ENCODE measurements around the gene CCDC148.

The CCDC148 gene

DNA sequence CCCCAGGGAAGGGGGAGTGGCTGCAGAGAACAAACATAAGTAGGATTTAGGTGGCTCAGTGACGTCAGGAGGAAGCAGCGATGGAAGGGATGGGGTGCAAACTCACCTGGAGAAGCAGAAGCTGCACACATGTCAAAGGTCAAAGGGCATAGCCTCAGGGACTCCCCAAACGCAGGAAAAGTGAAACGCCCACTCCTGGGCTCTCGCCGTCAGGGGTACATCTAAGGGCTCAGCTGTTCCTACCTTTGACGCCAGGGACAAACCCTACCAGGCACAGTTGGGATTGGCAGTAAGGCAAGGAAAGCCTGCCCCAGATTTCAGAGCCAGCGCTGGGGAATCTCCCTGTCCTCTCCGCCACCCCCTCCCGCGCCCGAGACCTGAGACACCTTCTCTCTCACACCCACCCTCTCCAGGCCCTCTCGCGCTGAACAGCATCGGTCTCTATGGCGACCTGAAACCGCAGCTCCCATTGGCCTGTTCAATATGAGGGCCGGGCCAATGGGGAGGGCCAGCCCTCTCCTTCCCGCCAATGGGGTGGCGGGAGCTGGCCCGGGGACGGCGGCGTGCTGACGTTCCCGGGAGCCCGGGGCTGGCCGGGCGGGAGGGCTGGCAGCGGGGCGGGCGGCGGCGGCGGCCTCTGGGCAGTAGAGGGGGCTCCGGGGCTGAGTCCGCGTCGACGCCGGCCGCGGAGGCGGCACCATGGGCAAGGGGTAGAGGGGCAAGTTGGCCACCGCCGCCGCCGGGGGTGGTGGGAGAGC is at the start of gene CCDC148, which contains the start of gene PKP4:
Gene CCDC148, minus strand, starts transcription at position 445 of the 758 bp plus-strand sequence. Its CDS starts 314 bp downstream, at position 131.
Gene PKP4, plus strand, starts transcription at position 644 of the 758 bp plus-strand sequence. CDS start 76,233 bp downstream, outside the sequence.
- peak; percentile 36 for DNase-seq

DNA sequence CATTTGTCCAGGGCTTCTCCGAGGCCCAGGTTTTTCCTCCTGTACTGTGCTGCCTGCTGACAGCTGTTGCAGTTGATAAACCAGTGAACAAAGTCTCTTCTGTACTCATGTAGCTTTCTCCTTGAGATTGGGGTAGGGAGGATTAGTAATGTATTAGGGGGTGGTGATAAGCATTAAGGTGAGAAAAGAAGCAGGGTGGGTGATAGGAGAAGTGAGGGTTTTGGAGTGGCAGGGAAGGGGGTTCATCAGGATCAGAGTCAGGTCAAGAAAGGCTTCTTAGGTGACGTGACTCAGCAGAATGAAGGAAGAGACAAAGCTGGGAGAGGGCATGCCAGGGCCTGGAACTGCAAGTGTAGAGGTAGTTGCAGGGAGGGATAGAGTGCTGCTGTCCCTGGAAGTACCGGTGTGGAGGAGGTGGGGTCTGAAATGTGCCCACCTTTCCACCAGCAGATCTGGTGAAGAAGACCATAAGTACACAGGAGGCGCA is 48.9 kb upstream of the CCDC148 start:
- DNase-seq, result no peak

GRCh38 chr2:158504088-158504487 is 47.5 kb upstream of the CCDC148 start:
- DNase-seq, result no peak

- no peak for DNase-seq
Observed at GRCh38 chr2:158502974-158503373, 46.4 kb upstream of the CCDC148 start.

- no peak for DNase-seq
Observed at GRCh38 chr2:158501301-158501700, 44.7 kb upstream of the CCDC148 start.

GRCh38 chr2:158500333-158500732 is 43.8 kb upstream of the CCDC148 start:
- no peak for DNase-seq

GRCh38 chr2:158499383-158499782 is 42.8 kb upstream of the CCDC148 start:
- no peak for DNase-seq

DNA sequence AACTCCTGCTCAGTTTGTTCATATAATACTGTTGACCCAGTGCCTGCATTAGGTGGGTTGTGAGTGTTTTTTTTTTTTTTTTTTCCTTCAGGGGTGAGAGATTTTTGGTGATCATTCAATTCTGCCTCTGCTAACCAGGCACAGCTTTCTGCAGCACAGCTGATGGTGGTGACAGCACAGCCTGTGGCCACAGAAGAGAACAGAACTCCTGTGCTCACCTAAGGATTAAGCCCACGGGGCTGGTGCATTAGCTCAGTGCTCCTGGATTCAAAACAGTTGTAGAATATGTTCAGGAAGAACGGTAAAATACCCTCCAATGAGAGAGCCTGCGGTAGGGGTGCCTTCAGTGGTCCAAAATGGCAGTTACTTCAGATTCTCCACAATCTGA is 42.2 kb upstream of the CCDC148 start:
- no peak for DNase-seq

- DNase-seq, result no peak
Observed at GRCh38 chr2:158498043-158498748, 41.6 kb upstream of the CCDC148 start.

- DNase-seq, result no peak
Observed at GRCh38 chr2:158497486-158497885, 40.9 kb upstream of the CCDC148 start.

- DNase-seq, result no peak
Observed at GRCh38 chr2:158496986-158497385, 40.4 kb upstream of the CCDC148 start.

GRCh38 chr2:158495175-158495574 is 38.6 kb upstream of the CCDC148 start:
- no peak for DNase-seq

GRCh38 chr2:158493458-158493857 is 36.9 kb upstream of the CCDC148 start:
- DNase-seq, result no peak

- no peak for DNase-seq
Observed at GRCh38 chr2:158491072-158491471, 34.5 kb upstream of the CCDC148 start.

DNA sequence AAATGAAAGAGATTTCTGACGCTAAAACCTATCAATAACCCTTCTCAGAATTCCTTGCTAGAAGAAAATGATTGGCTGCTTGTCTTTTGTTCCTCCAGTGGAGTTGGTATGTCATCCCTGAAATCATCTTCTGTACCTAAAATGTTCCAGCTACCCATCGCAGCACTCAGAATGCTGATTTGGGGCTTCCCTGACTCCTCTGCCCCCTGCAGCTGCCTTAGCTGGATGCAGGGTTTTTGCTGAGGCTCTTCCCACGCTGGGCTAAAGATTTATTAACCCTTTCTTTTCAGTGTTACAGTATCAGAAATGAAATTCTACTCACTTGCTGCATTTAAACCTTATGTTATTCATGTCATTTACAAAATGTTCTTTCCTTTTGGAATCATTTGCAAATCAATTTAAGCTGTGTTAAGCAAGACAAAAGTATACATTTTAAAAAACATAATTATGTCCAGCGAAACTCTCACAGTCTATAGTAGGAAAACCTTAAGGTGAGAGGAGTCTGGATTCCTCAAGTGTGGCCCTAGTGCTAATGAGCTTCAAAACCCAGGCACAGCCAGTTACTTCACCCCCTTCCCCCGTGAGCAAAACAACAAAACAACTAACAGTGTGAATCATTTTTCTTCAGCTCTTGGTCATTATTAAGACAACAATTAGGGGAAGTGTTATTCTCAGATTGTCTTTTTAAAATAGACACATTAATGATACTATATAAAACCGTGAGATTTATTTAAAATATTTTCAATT is 33.0 kb upstream of the CCDC148 start:
- no peak for DNase-seq

GRCh38 chr2:158488442-158489216 is 32.1 kb upstream of the CCDC148 start:
- no peak for DNase-seq

DNA sequence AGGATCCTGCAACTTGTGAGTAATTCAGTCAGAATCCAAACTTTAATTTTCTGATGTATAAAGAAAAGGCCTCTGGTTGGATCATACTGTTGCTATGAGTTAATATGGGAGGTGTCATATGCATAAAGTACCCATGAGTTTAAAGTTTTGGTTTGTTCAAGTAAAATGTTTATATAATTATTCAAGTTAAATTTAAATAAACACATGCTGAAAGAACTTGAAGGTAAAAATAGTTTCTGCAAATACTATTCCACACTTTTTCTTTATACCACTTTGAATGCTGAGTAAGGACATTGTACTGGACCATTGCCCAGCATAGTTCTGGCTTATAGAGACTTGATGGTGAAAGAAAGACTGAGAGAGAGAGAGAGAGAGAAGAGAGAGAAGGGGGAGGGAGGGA is 30.9 kb upstream of the CCDC148 start:
- DNase-seq, result no peak

GRCh38 chr2:158486970-158487325 is 30.4 kb upstream of the CCDC148 start:
- DNase-seq, result no peak

- DNase-seq, result no peak
Observed at GRCh38 chr2:158486150-158486969, 29.8 kb upstream of the CCDC148 start.

- no peak for DNase-seq
Observed at GRCh38 chr2:158484892-158485556, 28.5 kb upstream of the CCDC148 start.

GRCh38 chr2:158482594-158482993 is 26.0 kb upstream of the CCDC148 start:
- no peak for DNase-seq
